Mesothelial cell of epicardium (in vitro differentiated cells): ENCODE data around the gene APLF. TPM values are rescaled to one million over a fixed set of nuclear protein-coding genes. Genes with fewer than 3 reads are reported as not detected.

Experiments used
- DNase-seq, 2 experiments: peaks; one replicate each; pipeline ENCODE4 v3.0.0; 2021; ENCODE audit warnings: low spot score in 2 of 2; ENCODE audit not compliant: unreplicated experiment in 2 of 2
- H3K27ac Mint-ChIP-seq: 2 replicates; pipeline ENCODE4 v1.8.0; 2021; ENCODE audit warnings: mixed read lengths
- H3K27me3 Mint-ChIP-seq: 2 replicates; pipeline ENCODE4 v1.8.0; 2021; ENCODE audit warnings: low read depth, mixed read lengths
- H3K36me3 Mint-ChIP-seq: 2 replicates; pipeline ENCODE4 v1.8.0; 2021; ENCODE audit warnings: mixed read lengths
- H3K4me1 Mint-ChIP-seq: 2 replicates; pipeline ENCODE4 v1.8.0; 2021; ENCODE audit warnings: mixed read lengths
- H3K4me3 Mint-ChIP-seq: 2 replicates; pipeline ENCODE4 v1.8.0; 2021; ENCODE audit warnings: mild to moderate bottlenecking, moderate library complexity, mixed read lengths
- H3K9me3 Mint-ChIP-seq: 2 replicates; pipeline ENCODE4 v1.8.0; 2021; ENCODE audit warnings: mixed read lengths
- total RNA-seq: library from RNA; stranded (reverse); gene quantifications from 3 replicates; pipeline ENCODE4 v1.2.1, GENCODE V29; 2021
- TF ChIP-seq, protein P1 (sequence below): fragments of 200-600 bp; sonication (generic); IDR thresholded peaks from one replicate; pipeline ENCODE4 v1.5.0; 2021; ENCODE audit warnings: antibody characterized with exemption; ENCODE audit not compliant: unreplicated experiment

Gene APLF
- total RNA-seq, 1 donor from 2014 or later: 6.7 TPM

DNA sequence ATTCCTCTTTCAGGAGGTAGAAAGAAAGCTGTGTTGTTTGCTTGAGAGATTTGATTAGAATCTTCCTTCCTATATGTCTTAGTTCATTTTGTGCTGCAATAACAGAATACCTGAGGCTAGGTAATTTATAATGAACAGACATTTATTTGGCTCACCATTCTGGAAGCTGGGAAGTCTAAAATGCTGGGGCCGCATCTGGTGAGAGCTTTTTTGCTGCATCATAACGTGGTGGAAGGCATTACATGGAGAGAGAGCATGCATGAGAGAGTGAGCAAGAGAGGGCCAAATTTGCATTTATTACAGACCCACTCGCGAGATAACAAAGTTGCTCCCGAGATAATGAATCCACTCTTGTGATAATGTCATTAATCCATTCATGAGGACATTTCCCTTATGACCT is 34.4 kb downstream of the APLF start:
- no peak overlapping the region for H3K27ac Mint-ChIP-seq
- H3K9me3 Mint-ChIP-seq: peaks cover 3% of the 10 kb centered on the region
- H3K27me3 Mint-ChIP-seq: no peaks in the 10 kb centered on the region
- no peaks in the 10 kb centered on the region for H3K36me3 Mint-ChIP-seq
- DNase-seq: no peak
- H3K4me3 Mint-ChIP-seq: no peak overlapping the region
- H3K4me1 Mint-ChIP-seq: peaks cover 8% of the 10 kb centered on the region
- TF ChIP-seq, protein P1, sequence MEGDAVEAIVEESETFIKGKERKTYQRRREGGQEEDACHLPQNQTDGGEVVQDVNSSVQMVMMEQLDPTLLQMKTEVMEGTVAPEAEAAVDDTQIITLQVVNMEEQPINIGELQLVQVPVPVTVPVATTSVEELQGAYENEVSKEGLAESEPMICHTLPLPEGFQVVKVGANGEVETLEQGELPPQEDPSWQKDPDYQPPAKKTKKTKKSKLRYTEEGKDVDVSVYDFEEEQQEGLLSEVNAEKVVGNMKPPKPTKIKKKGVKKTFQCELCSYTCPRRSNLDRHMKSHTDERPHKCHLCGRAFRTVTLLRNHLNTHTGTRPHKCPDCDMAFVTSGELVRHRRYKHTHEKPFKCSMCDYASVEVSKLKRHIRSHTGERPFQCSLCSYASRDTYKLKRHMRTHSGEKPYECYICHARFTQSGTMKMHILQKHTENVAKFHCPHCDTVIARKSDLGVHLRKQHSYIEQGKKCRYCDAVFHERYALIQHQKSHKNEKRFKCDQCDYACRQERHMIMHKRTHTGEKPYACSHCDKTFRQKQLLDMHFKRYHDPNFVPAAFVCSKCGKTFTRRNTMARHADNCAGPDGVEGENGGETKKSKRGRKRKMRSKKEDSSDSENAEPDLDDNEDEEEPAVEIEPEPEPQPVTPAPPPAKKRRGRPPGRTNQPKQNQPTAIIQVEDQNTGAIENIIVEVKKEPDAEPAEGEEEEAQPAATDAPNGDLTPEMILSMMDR: no peak

DNA sequence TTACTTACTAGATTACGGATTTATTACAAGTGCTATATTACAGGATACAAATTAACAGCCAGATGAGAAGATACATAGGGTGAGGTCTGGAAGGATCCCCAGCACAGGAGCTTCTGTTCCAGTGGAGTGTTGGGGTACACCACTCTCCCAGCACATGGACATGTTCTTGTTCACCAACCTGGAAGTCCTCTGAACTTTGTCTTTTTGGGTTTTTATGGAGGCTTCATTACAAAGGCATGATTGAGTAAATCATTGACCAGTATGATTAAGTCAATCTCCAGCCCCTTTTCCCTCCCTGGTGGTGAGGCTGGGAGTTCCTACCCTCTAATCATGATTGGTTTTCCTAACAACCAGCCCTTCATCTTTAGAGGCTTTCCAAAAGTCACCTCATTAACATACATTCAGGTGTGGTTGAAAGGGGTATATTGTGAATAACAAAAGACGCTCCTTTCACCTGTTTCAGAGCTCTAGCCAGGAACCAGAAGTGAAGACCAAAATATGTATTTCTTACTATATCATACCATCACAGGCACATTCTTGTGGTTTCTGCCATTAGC is 38.3 kb downstream of the APLF start:
- no peak for DNase-seq
- no peaks in the 10 kb centered on the region for H3K27me3 Mint-ChIP-seq
- H3K4me3 Mint-ChIP-seq: no peak overlapping the region
- no peak overlapping the region for H3K27ac Mint-ChIP-seq
- TF ChIP-seq, protein P1: no peak
- H3K4me1 Mint-ChIP-seq: peaks cover 8% of the 10 kb centered on the region
- H3K9me3 Mint-ChIP-seq: peaks cover 7% of the 10 kb centered on the region
- peaks cover 7% of the 10 kb centered on the region for H3K36me3 Mint-ChIP-seq

DNA sequence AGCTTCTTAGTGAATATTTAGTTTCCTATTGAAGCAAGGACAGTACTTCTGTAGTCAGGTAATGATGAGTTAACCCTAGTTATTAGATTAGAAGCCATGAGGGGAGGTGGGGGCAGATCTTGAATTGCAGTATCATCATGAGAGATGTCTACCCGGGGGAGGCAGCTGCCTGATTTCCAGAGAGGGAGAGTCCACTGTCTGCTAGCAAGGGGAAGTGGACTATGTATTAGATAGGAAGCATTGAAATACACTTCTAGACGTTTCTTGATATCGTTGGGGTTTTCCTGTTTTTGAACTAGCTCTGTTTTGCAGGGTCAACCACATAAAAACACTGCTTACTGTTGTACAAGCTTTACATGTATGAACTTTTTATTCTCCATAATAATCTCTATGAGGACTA is 38.8 kb downstream of the APLF start:
- Mint-ChIP-seq H3K27me3 (no peaks in the 10 kb centered on the region), H3K27ac (no peak overlapping the region)

DNA sequence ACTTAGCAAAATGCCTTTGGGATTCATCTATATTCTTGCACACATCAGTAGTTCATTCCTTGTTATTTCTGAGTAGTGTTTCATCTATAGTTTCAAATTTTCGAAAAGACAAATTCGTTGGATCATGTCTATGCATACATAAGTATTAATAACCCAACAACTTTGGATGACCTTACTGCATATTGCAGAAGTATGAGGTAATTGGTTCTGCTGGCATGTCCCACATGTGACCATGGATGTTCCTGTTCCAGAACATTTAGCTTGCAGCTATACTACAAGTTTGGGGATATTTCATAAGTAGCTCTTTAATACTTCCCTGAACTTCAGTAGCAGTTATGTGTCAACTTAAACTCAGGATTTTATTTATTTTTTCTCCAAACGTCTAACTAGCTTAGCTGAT is 44.9 kb downstream of the APLF start:
- H3K36me3 Mint-ChIP-seq: peaks cover 16% of the 10 kb centered on the region
- no peak overlapping the region for H3K27ac Mint-ChIP-seq
- no peak overlapping the region for H3K4me3 Mint-ChIP-seq
- H3K9me3 Mint-ChIP-seq: peaks cover 20% of the 10 kb centered on the region
- H3K4me1 Mint-ChIP-seq: no peaks in the 10 kb centered on the region
- no peaks in the 10 kb centered on the region for H3K27me3 Mint-ChIP-seq
- TF ChIP-seq, protein P1: no peak
- DNase-seq: no peak

More for the DNA sequence above, 38.8 kb downstream of the APLF start:
- Mint-ChIP-seq H3K36me3 (peaks cover 7% of the 10 kb centered on the region), H3K4me1 (peaks cover 6% of the 10 kb centered on the region), H3K4me3 (no peak overlapping the region), H3K9me3 (peaks cover 10% of the 10 kb centered on the region)
- TF ChIP-seq, protein P1: no peak
- no peak for DNase-seq

DNA sequence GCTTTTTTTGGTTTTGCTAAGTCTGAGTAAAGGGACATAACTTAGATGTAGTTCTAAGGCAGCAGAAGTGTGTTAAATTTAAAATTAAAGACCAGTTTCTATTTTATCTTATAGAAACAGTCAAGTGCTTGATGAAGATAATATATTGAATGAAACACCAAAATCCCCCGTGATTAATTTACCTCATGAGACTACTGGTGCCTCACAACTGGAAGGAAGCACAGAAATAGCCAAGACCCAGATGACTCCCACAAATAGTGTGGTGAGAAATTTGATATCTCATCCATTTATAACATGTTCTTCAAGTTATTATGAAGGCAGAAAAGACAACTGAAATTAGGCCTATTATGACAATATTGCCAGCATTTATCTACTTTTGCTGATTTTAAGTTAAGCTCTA is 45.6 kb downstream of the APLF start:
- Mint-ChIP-seq H3K4me3 (no peak overlapping the region), H3K27ac (no peak overlapping the region), H3K9me3 (peaks cover 20% of the 10 kb centered on the region), H3K4me1 (no peaks in the 10 kb centered on the region), H3K27me3 (no peaks in the 10 kb centered on the region), H3K36me3 (peaks cover 16% of the 10 kb centered on the region)
- no peak for DNase-seq
- TF ChIP-seq, protein P1: no peak

DNA sequence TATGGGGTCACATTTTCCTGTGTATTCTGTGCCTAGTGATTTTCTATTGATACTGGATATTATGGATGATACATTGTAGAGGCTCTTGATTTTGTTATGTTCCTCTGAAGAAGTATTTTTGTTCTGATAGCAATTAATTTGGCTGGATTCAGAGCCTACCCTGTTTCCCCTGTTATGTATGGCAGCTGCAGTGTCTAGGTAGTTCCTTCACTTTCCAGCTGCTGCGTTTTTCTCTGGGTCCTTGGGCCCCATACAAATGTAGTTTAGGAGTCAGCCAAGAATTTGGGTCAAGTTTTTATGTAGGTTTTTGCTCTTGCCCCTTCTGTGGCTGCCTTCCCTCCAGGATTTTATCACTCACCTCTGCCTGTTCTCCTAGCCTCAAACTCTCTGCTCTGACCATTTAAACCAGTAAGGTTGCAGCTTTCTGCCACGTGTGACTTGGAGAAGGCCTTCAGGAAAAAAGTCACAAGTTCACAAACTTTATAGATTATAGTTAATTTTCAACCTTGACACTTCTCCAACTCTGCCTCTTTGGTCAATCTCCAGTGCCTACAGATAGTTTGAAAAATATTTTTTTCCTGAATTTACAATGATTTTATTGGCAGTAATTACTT is 47.0 kb downstream of the APLF start:
- TF ChIP-seq, protein P1: no peak
- no peak overlapping the region for H3K27ac Mint-ChIP-seq
- no peak for DNase-seq

More for the DNA sequence above, 47.0 kb downstream of the APLF start:
- Mint-ChIP-seq H3K4me1 (no peaks in the 10 kb centered on the region), H3K27me3 (no peaks in the 10 kb centered on the region), H3K4me3 (no peak overlapping the region), H3K9me3 (peaks cover 14% of the 10 kb centered on the region), H3K36me3 (peaks cover 8% of the 10 kb centered on the region)
